GM21576 (cell line): ENCODE results near the gene C17orf50.

Experiments
- ATAC-seq: cut with Tn5 transposase; IDR thresholded peaks from one replicate; pipeline ENCODE4 v1.9.1; 2021; ENCODE audit warnings: mild to moderate bottlenecking, moderate library complexity; ENCODE audit not compliant: unreplicated experiment

The C17orf50 gene

GRCh38 chr17:35809855-35810461 is 49.3 kb downstream of the C17orf50 start:
- no peak for ATAC-seq

- no peak for ATAC-seq
Observed at GRCh38 chr17:35811759-35812158, 51.1 kb downstream of the C17orf50 start.

- ATAC-seq, result no peak
Observed at GRCh38 chr17:35812456-35812855, 51.8 kb downstream of the C17orf50 start.
